Measurements from ENCODE around the gene WDR55.
"Not testable (repeated sequence)": the region's sequence is repeated elsewhere in the genome, so short reads cannot be mapped to it uniquely, and the experiment has no call there.

The WDR55 gene

DNA sequence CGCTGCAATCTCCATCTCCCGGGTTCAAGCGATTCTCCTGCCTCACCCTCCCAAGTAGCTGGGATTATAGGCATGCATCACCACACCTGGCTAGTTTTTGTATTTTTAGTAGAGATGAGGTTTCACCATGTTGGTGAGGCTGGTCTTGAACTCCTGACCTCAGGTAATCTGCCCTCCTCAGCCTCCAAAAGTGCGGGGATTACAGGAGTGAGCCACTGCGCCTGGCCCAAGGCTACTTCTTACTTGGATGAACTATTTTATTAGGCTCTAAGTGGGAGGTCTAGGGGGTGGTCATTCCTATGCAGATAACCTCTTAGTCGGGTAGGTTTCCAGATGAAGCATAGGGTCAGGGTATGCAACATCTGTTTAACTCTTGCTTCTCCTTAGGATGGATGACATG is 4.3 kb upstream of the WDR55 start:
- DNase-seq: not testable (repeated sequence)

DNA sequence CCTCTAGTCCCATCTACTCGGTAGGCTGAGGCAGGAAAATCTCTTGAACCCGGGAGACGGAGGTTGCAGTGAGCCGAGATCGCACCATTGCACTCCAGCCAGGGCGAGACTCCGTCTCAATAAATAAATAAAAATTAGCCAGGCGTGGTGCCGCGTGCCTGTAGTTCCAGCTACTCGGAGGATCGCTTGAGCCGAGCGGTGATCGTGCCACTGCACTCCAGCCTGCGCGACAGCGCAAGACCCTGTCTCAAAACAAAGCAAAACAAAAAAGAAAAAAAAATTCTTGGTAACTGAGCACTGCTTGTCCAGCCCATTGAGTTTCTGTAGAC is 710 bp upstream of the WDR55 start:
- no peak for DNase-seq

DNA sequence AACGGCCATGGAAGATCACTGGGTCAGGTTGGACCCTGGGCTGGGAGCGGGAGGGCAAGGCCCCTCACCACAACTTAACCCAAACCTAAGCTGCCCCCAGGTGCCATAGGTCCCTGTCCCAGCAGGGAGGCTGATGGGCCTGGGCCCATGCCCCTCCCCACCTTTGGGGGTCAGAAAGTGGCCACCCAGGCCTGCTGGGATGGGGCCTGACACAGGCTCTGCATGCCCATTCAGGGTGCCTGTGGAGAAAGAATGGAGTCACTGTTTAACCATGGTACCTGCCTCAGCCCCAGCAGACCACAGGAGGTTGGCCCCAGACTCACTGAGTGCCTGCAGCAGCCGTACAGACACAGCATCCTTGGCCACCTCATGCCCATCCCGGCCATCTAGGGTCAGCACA is 6.3 kb downstream of the WDR55 start:
- DNase-seq: not testable (repeated sequence)

DNA sequence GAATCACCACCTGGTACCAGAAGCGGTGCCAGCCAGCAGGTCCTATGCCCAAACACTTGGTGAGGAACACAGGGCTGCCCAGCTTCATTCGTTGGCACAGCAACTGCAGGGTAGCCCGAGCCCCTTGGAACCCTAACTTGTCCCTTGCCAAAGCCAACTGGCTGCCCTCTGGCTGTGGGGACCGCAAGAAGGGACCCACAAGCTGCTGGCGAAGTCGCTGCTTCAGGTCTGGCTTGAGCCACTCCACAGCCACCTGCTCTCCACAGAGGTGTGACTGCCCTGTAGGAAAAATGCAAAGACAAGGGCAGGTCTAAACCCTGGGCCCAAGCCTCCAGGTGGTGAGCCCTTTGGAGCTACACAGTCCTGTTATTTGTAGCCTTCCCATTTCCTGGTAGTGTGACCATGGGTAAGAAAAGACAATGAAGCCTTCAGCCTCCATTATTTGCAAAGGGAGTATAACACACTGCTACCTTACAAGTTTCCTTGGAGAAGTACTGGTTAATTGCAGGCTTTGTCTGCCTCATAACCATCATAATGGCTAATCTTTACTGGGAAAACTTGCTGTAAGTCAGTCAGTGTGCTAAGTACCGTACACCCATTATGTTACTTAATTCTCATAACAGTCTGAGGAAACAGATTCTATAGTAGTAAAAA is 6.9 kb downstream of the WDR55 start:
- no peak for DNase-seq

DNA sequence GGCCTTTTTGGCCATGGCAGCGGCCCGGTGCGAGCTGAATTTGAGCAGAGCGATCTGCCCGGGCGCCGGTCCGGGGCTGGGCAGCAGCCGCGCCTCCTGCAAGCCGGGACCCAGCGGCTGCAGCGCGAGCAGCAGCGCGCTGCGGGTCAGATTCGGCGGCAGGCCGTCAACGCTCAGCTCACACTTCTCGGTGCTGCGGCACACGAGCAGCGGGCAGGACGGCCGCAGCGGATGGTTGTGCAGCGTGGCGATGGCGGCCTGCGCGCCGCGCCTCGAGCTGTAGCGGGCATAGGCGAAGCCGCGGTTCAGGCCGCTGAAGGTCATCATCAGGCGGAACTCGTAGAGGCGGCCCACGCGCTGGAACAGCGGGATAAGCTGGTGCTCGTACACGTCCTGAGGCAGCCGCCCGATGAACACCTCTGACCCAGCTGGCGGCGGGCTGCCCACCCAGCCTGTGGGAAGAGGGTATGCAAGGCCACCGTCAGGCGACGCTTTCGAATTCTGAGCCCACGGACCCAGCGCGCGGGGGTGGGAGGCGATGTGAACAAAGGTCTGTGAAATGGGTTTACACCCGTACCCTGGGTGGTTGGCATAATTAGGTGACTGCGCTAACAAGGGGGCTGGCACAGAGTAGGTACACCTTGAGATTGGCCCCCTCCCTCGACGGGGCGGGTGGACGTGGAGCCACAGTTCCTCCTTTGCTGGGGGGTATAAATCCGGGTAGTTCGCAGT is 7.9 kb downstream of the WDR55 start:
- DNase-seq: no peak

DNA sequence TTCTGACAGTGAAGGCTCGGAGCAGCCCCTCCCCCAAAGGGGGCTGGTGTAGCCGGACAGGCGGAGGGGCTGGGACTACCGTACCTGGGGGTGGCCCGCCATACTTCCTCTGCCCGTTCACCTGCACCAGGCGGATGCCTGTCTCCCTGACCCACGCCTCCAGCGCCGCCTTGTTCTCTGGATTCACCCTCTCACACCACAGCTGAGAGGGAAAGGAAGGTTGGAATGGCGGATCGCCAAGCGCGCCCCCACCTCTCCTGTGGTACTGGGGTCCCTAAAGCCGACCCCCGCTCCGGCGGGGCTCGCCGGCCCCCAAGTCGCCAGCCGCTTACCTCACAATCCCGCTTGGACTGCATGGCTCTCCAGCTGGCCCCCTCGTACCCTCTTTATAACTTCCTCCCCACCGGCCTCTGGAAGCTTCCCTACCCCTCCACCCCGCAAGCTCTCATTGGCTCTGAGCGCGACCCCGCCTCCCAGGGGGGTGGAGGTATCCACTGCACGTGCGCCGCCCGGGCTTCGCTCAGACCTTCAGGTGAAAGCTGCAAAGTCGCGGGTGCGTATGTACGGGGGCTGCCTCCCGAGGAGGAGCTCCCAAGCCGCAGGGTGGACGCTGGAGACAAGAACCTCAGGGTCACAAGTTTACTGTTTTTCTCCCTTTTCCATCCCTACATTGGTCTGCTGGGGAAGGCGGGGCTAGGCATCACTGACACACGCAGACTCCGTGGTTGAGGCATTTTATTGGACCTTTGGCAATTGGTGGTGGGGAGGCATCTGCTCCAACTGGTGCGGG is 8.7 kb downstream of the WDR55 start, which contains the start of gene DND1:
TSS of gene DND1 (minus strand) at position 390 of the 790 bp plus-strand sequence. CDS start at position 356, 34 bp downstream.
- no peak for DNase-seq

DNA sequence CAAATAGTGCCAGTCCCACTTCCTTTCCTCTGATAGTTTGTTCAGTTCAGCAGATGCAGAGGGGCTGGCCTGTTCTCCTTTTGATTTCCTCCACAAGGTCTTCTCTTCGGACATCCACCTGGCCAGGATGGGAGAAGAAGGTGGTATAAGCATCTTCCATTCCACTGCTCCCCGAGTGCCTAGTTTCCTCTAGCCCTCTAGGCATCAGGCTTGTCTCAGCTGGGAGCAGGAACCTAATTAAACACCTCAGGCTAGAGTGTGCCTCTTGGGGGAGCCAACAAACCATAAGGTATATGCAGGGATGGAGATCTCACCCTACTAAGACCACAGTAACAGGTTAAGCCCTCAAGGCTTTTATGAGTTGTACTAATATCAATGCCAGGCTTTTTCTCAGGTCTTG is 9.5 kb downstream of the WDR55 start:
- DNase-seq: no peak

DNA sequence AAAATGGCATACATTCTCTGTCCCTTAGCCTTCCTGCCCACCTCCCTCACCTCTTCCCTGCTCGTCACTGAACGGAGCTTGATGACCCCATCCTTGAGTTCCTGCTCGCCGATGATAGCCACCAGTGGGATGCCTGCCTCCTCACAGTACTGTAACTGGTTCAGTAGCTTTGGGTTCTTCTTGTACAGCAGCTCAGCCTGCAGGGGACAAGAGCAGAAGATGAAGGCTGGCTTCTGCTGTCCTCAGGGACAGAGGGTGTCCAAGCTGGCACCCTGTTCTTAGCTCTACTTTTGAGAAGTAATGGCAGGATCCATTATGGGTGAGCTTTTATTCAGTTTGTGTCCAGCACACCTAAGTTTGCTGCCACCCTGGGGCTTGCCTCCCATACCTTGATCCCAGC is 9.9 kb downstream of the WDR55 start:
- DNase-seq: no peak

DNA sequence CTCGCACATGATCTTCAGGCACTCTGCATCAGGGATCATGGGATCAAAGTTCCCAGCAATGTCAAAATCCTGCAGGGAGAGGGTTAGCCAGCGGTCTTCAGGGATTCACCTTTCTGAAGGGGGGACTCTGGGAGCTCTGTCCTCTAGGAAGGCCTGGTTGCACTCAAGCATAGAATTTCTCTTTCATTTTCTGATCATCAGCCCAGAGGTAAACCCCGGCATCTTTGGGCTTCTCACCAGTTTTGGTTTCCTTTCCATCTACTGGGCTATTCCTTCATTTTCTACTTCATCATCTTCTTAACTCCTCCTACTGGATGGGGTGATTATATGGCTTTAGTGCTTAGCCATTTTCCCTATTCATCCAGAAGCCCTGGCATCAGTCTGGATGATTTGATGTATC is 13.2 kb downstream of the WDR55 start:
- DNase-seq: no peak

DNA sequence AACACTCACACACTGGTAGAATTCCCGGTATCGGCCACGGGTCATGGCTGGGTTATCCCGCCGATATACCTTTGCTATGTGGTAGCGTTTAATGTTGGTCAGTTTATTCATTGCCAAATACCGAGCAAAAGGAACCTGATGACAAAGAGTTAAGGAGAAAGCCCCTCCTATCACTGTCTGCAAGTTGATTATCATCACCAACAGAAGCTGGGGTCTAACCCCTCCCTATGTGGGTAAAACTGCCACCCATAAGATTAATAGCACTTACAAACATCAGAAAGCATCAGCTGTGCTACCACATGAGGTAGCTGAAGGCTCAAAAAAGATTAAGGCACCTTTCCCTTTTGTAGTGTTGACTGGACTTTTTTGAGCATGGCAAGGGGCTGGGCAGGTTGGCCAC is 14.3 kb downstream of the WDR55 start:
- DNase-seq: no peak

DNA sequence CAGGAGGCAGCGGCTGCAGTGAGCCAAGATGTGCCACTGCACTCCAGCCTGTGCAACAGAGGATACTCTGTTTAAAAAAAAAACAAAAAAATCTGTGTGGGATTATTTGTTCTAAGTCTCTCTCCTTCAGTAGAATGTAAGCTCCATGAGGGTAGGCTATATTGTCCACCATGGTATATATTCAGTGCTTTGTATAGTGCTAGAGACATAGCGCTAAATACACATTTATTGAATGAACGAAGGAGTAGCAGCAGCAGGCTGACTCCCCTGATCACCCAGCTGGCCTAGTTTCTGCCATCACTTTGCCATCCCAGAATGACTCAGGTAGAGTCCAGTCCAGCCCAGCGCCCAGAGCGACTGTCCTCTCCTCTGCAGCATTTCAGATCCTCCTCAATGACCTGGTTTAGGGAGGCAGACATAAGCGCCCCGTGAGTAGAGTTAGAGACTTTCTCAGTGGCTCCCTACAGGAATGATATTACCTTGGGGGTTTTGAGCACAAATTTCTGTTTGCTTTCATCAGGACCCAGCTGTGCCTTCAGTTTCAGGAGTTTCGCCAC is 25.8 kb downstream of the WDR55 start:
- DNase-seq: no peak

DNA sequence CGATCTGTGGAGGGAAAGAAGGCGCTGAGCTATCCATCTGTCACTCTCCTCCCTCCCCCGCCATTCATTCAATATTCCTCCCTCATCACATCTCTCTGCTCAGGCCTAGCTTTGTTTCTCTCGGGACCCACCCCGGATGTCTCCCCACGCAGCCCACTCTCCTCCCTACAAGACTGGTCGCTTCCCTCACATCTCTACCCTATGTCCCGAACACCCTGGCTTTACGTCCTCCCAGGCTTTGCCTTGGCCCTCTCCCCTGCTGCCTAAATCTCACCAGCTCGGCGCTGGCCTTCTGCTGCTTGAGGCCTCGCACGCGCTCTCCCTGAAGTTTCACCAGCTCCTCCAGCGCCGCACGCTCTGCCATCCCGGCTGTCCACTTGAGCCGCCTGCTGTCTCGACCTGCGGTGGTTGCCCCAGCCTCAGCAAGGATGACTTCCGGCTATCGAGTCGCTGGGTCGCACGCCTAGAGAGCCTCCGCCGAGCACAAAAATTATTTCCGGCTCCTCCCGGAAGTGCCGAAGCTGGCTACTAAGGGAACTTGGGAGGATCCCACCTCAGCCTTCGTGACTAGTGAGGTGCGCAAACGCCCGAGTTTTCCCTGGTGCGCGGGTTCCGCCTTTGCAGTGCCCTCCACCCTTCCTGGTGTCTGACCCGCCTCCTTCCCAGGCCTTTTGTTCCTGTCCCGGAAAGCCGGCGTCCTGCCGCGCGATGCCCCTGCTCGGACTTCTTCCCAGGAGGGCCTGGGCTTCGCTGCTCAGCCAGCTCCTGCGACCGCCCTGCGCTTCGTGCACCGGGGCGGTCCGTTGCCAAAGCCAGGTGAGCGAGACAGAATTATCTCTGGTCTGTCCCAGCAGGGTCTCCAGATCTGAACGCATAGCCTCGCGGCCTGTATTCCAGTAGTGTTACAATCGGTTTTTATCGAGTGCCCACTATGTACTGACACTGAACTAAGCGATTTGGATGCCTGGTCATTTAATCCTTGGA is 26.5 kb downstream of the WDR55 start, which contains the start of the genes HARS1 and HARS2:
TSS of gene HARS1 (minus strand) at position 430 of the 984 bp plus-strand sequence. CDS start at position 364, 66 bp downstream.
TSS of gene HARS2 (plus strand) at position 515 of the 984 bp plus-strand sequence. CDS start at position 709, 194 bp downstream.
- peak; percentile 63 for DNase-seq

DNA sequence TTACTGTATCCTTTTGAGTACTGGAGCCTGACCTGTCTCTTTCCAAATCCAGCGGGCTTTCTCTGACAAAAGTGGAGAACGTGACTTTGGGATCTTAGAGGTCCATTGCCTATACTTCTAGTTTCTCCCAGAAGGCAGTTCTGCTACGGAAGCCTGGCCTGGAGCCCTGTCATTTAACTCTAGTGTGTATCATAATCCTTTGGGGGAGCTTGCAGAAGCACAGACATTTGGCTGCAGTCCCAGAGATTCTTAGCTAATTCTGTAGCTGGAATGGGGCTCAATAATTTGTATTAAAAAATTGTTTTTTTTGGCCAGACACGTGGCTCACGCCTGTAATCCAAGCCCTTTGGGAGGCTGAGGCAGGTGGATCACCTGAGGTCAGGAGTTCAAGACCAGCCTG is 29.6 kb downstream of the WDR55 start:
- no peak for DNase-seq

DNA sequence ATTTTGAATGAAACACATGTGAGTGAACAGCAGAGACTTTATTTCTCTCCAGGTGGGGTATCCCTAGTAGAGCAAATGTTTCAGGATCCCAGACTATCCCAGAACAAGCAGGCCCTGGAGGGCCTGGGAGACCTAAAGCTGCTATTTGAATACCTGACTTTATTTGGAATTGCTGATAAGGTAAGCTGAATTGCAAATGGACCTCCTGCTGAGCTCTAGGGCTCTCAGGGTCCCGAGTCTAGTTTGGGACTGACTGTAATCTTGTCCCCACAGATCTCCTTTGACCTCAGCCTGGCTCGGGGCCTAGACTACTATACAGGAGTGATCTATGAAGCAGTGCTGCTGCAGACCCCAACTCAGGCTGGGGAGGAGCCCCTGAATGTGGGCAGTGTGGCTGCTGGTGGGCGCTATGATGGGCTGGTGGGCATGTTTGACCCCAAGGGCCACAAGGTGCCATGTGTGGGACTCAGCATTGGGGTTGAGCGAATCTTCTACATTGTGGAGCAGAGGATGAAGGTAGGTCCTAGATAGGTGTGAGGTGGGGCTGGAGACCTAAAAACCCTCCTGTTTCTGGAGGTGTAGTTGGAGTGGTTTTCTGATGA is 32.3 kb downstream of the WDR55 start:
- no peak for DNase-seq

DNA sequence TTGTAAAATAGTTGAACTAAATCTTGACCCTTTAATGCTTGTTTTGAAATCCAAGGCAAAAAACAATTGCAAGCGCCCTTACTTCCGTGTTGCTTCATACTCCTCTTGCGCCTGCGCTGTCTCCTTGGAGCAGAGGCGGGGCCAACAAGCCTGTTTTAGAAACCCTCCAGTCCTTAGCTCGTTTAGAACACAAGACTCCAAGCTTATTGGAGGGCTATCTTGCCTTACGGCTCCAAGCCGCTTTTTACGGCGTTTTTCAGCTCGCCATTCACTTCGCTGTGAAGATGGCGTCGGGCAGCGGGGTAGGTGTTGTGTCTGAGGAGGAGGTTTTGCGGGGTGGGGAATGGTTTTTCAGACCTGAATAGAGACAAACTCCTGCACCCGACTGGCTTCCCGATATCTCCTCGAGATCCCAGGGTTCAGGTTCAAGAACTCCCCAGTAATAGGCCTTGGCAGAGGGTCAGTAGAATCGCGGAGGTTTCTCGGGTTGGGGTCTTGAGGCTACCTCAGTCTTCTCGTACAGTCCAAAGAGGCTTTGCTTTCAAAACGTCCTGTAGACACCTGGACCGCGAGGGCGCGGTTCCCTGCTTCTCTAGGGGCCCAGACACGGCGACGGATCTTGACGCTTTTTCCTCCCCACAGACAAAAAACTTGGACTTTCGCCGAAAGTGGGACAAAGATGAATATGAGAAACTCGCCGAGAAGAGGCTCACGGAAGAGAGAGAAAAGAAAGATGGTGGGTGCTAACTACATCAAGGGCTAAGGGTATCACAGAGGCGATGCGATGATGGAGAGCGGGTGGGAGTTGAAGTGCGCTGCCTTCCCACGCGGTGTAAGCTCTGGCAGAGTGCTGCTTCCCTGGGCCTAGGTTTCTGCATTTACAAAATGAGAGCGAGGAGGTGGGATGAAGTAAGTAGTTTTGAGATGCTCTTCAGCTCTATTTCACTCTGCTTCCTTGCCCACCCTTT is 35.8 kb downstream of the WDR55 start, which contains the start of gene ZMAT2:
TSS of gene ZMAT2 (plus strand) at position 271 of the 968 bp plus-strand sequence. CDS start at position 285, 14 bp downstream.
- peak; percentile 86 for DNase-seq

DNA sequence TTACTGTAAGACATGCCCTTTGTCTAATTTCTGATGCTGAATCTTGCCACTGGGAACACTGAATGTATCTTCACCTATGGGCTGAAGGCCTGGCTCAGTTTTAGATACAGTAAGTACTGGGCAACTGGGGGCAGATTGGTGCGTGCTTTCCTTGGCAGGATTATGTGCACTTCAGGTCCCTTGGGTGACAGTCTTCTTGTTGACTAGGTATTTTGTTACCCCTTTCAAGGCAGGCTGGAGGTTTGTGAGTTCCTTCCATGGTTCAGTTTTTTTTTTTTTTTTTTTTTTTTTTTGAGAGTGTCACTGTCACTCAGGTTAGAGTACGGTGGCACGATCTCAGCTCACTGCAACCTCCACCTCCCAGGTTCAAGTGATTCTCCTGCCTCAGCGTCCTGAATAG is 43.1 kb downstream of the WDR55 start:
- DNase-seq: no peak

DNA sequence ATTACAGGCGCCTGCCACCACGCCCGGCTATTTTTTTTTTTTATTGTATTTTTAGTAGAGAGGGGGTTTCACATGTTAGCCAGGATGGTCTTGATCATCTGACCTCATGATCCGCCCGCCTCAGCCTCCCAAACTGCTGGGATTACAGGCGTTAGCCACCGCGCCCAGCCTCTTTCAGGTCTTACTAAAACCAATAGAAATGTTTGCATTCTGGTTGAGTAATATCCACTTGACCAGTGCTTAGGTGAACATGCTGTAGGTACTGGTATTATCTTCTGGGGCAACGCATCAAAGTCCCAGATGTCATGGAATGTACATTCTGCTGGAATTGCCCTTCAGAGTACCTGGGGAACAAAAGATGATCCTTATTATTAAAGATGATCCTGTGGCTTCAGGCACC is 44.1 kb downstream of the WDR55 start:
- DNase-seq: not testable (repeated sequence)

DNA sequence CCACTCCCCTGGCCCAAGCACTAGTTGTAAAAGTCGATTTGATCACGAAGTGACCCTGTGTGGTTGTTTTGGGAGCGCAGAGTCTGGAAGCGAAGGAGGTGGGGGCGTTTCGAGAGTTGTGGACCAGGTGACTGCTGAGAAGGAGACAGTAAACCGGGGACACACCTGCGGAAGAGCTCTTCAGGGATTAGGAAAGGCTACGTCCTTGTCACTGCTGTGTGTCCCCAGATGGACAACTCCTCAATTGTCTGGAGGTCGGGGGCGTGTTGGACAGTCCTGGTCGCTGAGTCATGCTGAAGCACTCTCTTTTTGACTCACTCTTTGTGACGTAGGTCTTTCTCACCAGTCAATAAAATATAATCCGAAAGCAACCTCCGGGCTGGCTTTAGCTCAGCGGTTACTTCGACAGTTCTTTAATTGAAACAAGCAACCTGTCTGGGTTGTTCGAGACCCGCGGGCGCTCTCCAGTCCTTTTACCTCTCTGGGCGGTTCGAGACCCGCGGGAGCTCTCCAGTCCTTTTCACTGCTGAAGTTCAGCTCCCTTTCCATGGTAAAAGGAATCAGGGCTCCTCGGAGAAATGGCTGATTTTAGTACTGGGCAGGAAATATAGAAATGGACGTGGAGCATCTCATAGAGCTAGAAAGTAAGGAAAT is 46.3 kb downstream of the WDR55 start:
- DNase-seq: no peak

DNA sequence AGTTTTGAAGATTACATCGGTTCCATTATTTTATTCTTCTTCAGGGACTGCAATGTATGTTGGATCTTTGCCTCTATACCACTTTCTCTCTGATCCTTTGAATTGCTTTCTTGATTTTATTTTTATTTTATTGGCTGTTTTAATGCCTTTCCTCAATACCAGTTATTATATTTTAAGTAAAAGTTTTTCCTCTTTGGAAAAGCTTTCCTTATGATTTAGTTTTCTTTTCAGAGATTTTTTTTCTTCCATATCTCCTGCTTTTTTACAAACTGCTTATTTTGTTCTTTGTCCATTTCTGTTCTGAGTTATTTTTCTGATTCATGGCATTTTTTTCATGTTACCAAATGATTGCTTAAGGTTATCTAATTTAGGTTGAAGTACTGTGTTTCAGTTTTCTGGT is 47.1 kb downstream of the WDR55 start:
- no peak for DNase-seq

Data from NCI-H187 treated with DMSO at 0.1 percent for 48 hours (cell line).